Stimulated activated CD8-positive, alpha-beta memory T cell treated with anti-CD3 and anti-CD28 coated beads, Interleukin-15, amount 100 ng/mL, for 24 hours (primary cell): Measurements from ENCODE around the gene TMEM41A.

Experiments used
- DNase-seq: peaks from one replicate; pipeline ENCODE4 v3.0.0-alpha.2; 2020; ENCODE audit warnings: low read depth

Gene TMEM41A

DNA sequence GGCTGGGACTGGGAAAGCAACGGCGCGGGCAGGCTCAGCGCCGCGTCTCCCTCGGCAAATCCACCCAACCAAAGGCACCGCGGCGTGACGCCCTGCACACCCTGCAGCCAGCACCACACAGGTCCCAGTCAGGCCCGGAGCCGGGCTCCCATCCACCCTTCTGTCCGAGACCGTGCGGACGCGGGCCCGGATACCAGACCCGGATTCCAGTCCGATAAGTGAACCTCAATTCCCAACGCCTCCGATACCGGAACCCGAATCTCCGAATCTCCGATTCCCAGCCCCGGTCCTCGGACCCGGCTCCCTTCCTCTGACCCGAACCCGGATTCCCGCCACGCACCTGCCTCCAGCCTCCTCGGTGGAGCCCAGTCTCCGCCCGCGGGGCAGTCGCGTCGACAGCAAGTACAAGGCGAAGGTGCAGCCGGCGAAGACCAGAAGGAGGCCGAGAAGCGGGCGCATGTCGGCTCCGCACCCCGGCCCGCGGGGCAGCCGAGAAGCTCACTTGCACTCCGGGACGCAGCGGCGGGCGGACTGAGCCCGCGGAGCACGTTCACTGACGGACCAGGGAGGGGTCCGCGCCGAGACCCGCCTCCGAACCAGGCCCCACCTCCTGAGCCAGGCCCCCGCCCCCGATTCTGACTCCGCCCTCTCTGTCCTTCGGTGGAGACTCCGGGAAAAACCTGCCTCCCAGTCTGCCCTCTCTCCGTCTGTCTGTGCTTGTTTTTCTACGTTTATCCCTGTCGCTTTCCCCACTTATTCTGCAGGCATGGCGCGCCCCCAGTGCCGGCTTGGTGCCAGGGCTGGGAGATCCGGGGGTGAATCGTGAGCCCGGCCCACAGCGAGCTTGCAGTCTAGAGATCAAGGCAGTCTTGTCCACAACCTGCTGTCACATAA is at the start of gene TMEM41A:
TSS of gene TMEM41A (minus strand) at position 533 of the 894 bp plus-strand sequence. CDS start at position 459, 74 bp downstream.
- peak; percentile 84 for DNase-seq

DNA sequence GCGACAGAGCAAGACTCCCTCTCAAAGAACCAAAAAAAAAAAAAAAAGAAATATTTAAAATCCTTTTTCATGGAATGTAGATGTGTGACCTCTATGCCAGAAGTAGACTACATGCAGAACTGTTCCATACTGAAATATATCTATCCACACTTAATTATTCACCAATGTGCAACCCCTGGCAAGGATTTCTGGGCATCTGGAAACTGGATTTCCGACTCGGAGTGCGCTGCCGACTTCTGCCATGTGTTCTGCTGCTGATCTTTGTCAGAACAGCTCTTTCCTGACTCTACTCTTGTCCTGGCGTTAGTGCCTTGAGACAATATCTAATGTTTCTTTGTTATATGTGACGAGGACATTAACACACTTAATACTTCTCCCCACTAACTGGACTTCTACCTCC is 41.9 kb upstream of the TMEM41A start:
- DNase-seq = no peak

DNA sequence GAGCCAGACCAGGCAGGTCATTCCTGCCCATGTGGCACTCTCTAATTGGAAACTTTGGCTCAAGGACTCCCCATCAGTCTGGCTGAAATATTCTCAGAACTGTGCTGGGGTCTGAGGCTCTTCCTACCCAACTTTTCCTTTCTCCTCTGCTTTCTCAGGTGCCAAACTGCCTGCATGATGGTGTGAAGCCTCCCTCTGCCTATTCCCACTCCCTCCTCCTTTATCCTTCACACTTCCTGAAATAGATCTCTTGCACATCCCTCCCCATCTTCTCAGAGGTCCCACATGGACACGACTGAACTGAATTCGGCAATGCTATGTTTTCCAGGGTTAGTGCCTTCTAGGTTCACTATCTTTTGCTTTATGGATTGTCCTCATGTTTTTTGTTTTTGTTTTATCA is 41.1 kb upstream of the TMEM41A start:
- no peak for DNase-seq

DNA sequence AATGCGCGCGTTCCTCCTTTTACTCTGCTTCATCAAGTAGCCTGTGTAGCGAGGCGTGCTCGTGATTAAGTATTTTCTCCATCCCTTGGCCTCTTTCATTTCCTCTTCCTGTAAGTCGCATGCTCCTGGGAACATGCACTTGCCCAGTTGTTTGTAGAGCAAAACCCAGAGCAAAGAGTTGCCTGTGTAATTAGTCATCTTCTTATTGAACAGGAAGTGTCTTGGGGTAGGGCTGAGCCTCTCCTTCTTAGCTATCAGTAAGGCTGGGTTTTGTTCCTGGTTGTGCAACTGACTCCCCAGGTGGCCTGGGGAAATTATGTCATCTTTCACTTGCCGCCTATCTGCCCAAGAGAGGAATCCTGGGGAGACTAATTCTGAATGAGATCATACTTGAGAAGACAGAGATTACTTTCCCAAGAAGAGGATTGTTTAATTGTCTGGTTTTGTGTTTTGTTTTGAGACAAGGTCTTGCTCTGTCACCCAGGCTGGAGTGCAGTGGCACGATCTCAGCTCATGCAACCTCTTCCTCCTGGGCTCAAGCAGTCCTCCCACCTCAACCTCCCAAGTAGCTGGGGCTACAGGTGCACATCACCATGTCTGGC is 38.6 kb upstream of the TMEM41A start:
- no peak for DNase-seq

DNA sequence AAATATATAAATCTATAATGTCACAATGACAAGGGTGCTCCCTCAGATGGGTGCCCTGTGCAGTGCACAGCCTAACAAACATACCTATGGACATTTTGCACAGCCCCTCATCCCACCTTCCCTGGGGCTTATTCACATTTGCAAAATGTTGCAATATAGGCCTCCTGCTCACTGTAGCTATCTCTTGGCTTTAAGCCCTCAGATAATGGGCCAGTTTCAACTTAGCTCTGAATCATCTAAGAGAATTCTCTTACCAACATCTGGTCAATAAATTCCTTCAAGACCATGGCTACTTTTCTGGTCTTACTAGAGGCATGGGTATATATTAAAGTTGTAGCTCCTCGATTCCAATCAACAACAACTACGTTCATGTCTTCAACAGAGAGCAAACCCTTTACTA is 35.7 kb upstream of the TMEM41A start:
- no peak for DNase-seq

- DNase-seq = no peak
Observed at GRCh38 chr3:185532901-185533300, 34.1 kb upstream of the TMEM41A start.

DNA sequence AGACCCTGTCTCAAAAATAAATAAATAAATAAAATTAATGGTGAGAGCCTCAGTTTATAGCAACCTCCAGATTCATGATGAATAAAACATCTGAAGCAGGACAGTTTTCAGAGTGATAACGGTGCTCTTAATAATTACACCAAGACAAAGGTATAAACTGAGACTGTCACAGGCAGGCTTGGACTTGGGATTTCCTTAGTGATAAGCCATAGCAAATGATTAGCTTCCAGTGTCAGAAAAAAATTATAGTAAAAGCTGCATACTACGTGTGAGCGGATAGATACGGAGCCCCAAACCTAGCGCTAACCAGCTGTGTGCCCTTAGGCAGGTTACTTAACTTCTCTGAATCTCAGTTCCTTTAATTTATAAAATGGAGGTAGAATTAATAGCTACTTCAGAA is 32.0 kb upstream of the TMEM41A start:
- DNase-seq = no peak

DNA sequence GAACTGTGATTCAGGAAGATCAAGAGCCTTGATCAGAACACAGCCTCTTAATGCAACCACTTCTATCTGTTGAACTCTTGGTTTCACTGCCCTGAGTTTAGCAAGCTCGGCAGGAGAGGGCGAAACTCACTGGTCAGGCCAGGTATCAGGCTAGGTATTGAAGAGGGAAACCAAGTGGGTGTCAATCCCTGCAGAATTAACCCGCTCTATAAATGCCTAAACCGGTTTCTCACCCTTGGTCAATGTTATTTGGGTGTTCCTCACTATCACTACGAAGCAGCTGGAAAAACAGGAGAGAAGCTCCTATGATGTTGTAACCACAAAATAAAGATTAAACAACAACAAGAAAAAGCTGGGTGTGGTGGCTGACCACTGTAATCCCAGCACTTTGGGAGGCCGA is 29.7 kb upstream of the TMEM41A start:
- DNase-seq = no peak

GRCh38 chr3:185527364-185527763 is 28.5 kb upstream of the TMEM41A start:
- DNase-seq = no peak

DNA sequence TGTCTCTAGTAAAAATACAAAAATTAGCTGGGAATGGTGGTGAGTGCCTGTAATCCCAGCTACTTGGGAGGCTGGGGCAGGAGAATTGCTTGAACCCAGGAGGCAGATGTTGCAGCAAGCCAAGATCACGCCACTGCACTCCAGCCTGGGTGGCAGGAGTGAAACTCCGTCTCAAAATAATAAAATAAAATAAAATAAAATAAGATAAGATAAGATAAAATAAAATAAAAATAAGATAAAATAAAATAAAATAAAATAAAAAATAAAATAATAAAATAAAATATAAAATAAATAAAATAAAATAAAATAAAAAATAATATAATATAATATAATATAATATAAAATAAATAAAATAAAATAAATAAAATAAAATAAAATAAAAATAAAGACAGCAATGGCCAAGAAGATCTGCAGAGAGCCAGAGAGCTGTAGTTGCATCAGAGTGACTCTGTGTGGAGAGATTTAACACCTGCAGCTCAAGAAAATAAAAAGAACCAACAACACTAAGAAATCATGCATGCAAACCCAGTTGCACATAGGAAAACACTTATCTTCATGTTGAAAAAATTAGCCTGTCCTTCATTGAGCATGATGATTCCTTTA is 27.6 kb upstream of the TMEM41A start:
- DNase-seq = no peak

- no peak for DNase-seq
Observed at GRCh38 chr3:185521349-185522138, 22.7 kb upstream of the TMEM41A start.

DNA sequence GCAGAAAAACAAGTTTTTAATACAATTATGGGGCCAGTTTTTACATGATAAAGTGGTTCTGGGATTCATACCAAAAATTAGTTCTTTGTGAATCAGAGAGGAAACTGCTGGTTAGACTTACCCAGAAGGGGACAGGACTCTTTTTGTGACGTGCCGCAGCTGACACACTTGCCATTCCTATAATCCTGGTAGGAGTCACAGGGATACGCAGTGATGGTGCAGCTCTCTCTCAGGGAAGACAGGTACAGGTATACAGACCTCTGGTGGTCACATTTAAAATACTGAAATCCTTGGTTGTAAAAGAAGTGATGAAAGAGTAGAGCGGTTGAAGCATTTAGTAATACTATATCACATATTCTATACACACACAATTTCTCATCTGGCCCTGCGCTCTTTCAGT is 20.2 kb upstream of the TMEM41A start:
- no peak for DNase-seq

- no peak for DNase-seq
Observed at GRCh38 chr3:185517387-185518130, 18.7 kb upstream of the TMEM41A start.

DNA sequence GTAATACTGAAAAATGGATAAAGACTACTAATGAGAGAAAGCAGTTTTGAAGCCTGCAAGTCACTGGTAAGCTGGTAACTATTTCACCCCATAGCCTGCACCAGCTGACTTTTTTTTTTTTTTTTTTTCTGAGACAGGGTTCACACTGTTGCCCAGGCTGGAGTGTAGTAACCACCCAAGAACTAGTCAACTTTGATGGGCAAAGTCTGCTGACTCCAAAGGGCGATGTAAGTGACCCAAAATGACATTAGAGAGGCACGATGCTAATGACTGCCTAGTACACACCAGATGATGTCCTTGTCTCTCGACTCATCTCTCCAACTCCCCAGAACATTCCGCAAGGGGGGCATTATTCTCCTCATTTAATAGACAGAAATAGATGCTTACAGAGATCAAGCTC is 12.9 kb upstream of the TMEM41A start:
- DNase-seq = no peak

- no peak for DNase-seq
Observed at GRCh38 chr3:185508335-185508991, 9.6 kb upstream of the TMEM41A start.

- no peak for DNase-seq
Observed at GRCh38 chr3:185507883-185508282, 9.0 kb upstream of the TMEM41A start.

DNA sequence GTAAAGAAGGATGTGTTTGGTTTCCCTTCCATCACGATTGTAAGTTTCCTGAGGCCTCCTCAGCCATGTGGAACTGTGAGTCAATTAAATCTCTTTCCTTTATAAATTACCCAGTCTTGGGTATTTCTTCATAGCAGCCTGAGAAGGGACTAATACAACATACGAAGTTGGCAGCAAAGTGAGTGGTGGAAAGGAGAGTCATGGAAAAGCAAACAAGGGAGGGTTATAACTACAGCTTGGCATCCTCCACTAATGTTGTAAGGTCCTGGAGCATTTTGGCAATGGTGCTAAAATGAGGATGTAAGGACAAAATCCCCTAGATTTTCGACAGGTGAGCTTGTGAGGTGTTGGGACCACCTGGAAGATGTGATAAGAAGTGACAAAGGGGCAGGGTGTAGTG is 5.8 kb upstream of the TMEM41A start:
- DNase-seq = no peak

GRCh38 chr3:185503521-185503920 is 4.7 kb upstream of the TMEM41A start:
- no peak for DNase-seq

DNA sequence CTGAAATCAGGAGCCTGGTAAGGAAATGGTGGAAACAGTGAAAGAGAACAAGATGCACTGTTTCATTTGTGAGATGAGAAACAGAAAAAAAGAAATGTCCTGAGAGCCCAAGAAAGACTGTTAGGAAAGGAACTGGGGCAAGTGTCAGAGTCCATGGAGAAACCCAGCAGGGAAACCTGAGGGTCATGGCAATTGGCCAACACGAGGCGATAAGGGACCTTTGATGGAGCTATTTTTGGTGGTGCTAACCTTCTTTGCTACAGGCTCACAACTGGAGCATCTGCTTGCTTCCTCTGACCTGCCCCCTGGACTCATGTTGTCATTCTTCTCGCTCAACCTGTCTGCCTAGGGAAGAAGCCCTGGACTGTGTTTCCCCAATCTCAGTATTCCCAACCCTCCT is 4.2 kb upstream of the TMEM41A start:
- DNase-seq = no peak

GRCh38 chr3:185490241-185490640 is 8.6 kb downstream of the TMEM41A start:
- DNase-seq = no peak

GRCh38 chr3:185489462-185489861 is 9.4 kb downstream of the TMEM41A start:
- no peak for DNase-seq
